Measurements from ENCODE around the gene OPRL1.

GRCh38 chr20:64070244-64070993 is 9.5 kb upstream of the OPRL1 start:
- TF ChIP-seq POLR2AphosphoS5 (IDR thresholded peaks at IDR 0.05; ENCODE audit: low read depth, low read length): no peak
- TF ChIP-seq FOXP2 (optimal IDR thresholded peaks at IDR 0.05; ENCODE audit: borderline replicate concordance, extremely low read depth, extremely low read length, insufficient read depth): no peak
- TF ChIP-seq SIN3A (IDR thresholded peaks at IDR 0.05; ENCODE audit: borderline replicate concordance, insufficient read depth, low read length): no peak
- no peak for TF ChIP-seq TAF1 (IDR thresholded peaks at IDR 0.05; ENCODE audit: borderline replicate concordance, insufficient read depth, low read length)
- no peak for TF ChIP-seq REST (IDR thresholded peaks at IDR 0.05; ENCODE audit: insufficient read depth in 1 of 2, low read depth in 2 of 2, low read length in 2 of 2)
